HEK293 (cell line): ENCODE data around the gene BTRC.

Source experiments
- TCF7L2 ChIP-seq: IDR thresholded peaks from 2 replicates; pipeline ENCODE4 v1.6.1; 2011; ENCODE audit warnings: low read depth, mild to moderate bottlenecking, inconsistent platforms, low read length, moderate library complexity, borderline replicate concordance
- TRIM28 ChIP-seq: IDR thresholded peaks from 2 replicates; pipeline ENCODE4 v1.6.1; 2011; ENCODE audit warnings: low read length, control low read depth, borderline replicate concordance
- ZNF140 ChIP-seq: fragments of 450-650 bp; formaldehyde crosslinking; IDR thresholded peaks from 2 replicates; pipeline ENCODE4 v1.5.1; 2016; ENCODE audit warnings: missing biosample characterization, missing genetic modification characterization
- ZNF629 ChIP-seq: fragments of 450-650 bp; formaldehyde crosslinking; IDR thresholded peaks from 2 replicates; pipeline ENCODE4 v1.5.1; 2017; ENCODE audit warnings: missing biosample characterization, missing genetic modification characterization
- TF ChIP-seq, protein P1 (sequence below): fragments of 450-650 bp; formaldehyde crosslinking; IDR thresholded peaks from 2 replicates; pipeline ENCODE4 v1.5.1; 2016; ENCODE audit warnings: missing biosample characterization, missing genetic modification characterization
- TF ChIP-seq, protein P2 (sequence below): fragments of 450-650 bp; formaldehyde crosslinking; IDR thresholded peaks from 2 replicates; pipeline ENCODE4 v1.5.1; 2016; ENCODE audit warnings: missing biosample characterization, missing genetic modification characterization

DNA sequence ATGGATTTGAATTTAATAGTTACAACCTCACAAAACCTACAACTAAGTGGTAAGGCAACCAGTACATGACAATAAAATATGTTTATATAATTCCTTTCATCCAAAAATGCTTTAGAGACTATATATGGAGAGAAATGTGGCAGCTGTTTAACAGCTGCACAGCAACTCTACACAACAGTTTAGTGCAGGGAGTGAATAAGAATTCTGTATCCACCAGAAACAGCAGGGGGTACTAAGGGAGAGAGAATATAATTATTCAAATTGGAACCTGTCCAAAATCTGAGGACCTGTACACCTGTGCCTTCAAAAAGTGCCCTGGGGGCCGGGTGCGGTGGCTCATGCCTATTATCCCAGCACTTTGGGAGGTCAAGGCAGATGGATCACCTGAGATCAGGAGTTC is 184.5 kb downstream of the BTRC start:
- TF ChIP-seq, protein P1, sequence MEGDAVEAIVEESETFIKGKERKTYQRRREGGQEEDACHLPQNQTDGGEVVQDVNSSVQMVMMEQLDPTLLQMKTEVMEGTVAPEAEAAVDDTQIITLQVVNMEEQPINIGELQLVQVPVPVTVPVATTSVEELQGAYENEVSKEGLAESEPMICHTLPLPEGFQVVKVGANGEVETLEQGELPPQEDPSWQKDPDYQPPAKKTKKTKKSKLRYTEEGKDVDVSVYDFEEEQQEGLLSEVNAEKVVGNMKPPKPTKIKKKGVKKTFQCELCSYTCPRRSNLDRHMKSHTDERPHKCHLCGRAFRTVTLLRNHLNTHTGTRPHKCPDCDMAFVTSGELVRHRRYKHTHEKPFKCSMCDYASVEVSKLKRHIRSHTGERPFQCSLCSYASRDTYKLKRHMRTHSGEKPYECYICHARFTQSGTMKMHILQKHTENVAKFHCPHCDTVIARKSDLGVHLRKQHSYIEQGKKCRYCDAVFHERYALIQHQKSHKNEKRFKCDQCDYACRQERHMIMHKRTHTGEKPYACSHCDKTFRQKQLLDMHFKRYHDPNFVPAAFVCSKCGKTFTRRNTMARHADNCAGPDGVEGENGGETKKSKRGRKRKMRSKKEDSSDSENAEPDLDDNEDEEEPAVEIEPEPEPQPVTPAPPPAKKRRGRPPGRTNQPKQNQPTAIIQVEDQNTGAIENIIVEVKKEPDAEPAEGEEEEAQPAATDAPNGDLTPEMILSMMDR (tag by site-specific recombination) = no peak
- TF ChIP-seq ZNF629 (no peak), ZNF140 (tag by site-specific recombination) (no peak), TCF7L2 (no peak), TRIM28 (no peak)
- TF ChIP-seq, protein P2, sequence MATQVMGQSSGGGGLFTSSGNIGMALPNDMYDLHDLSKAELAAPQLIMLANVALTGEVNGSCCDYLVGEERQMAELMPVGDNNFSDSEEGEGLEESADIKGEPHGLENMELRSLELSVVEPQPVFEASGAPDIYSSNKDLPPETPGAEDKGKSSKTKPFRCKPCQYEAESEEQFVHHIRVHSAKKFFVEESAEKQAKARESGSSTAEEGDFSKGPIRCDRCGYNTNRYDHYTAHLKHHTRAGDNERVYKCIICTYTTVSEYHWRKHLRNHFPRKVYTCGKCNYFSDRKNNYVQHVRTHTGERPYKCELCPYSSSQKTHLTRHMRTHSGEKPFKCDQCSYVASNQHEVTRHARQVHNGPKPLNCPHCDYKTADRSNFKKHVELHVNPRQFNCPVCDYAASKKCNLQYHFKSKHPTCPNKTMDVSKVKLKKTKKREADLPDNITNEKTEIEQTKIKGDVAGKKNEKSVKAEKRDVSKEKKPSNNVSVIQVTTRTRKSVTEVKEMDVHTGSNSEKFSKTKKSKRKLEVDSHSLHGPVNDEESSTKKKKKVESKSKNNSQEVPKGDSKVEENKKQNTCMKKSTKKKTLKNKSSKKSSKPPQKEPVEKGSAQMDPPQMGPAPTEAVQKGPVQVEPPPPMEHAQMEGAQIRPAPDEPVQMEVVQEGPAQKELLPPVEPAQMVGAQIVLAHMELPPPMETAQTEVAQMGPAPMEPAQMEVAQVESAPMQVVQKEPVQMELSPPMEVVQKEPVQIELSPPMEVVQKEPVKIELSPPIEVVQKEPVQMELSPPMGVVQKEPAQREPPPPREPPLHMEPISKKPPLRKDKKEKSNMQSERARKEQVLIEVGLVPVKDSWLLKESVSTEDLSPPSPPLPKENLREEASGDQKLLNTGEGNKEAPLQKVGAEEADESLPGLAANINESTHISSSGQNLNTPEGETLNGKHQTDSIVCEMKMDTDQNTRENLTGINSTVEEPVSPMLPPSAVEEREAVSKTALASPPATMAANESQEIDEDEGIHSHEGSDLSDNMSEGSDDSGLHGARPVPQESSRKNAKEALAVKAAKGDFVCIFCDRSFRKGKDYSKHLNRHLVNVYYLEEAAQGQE (tag by site-specific recombination) = no peak
